HEK293T (cell line): Measurements from ENCODE around the gene ASS1.

Experiments used
- BHLHE40 ChIP-seq: fragments of 450-650 bp; IDR thresholded peaks from 2 replicates; pipeline ENCODE4 v1.6.1; 2016; ENCODE audit warnings: mild to moderate bottlenecking, moderate library complexity, borderline replicate concordance
- CTBP1 ChIP-seq: fragments of 450-650 bp; IDR thresholded peaks from 2 replicates; pipeline ENCODE4 v1.6.1; 2016; ENCODE audit warnings: borderline replicate concordance
- L3MBTL2 ChIP-seq: fragments of 450-650 bp; conservative IDR thresholded peaks from 2 replicates; pipeline ENCODE4 v1.6.1; 2016; ENCODE audit warnings: mild to moderate bottlenecking

DNA sequence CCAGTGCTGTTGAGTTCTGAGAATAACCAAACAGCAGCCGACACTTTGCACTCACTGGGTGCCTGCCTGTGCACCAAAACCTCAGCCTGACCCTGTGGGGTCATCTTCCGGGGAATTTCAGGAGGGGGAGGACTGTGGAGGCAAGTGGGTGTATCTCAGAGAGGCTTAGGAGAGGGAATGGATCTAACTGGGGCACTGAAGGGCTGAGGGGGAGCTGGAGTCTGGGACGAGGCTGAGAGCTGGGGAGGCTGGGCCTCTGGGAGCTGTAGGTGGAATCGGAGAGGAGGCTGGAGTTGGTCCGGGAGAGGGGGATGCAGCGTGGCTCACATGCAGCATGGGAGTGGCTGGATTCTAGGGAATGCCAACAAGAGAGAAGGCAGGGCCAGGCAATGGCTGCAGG lies 14.9 kb upstream of the ASS1 start:
- TF ChIP-seq BHLHE40: no peak
- TF ChIP-seq CTBP1: no peak
- TF ChIP-seq L3MBTL2: no peak
